Gastrocnemius medialis (tissue), 4 donors: ENCODE data around the gene PLCXD1.

ENCODE experiments used
- POLR2A ChIP-seq, 2 donors: fragments of 450-650 bp; IDR thresholded peaks; one replicate each; pipeline ENCODE4 v1.6.1; 2017; ENCODE audit warnings: antibody characterized with exemption in 2 of 2, mild to moderate bottlenecking in 2 of 2, moderate library complexity in 2 of 2
- TF ChIP-seq, protein P1 (sequence below), 5 experiments: fragments of 450-650 bp in 3 of 5; fragments of 200-600 bp in 2 of 5; sonication (generic) in 2 of 5; IDR thresholded peaks in 4 of 5; conservative IDR thresholded peaks in 1 of 5; 1 replicate in 4 of 5; 2 replicates in 1 of 5; pipeline ENCODE4 v1.5.1; 2016 to 2019; ENCODE audit warnings: antibody characterized with exemption in 5 of 5, mild to moderate bottlenecking in 3 of 5, moderate library complexity in 3 of 5

DNA sequence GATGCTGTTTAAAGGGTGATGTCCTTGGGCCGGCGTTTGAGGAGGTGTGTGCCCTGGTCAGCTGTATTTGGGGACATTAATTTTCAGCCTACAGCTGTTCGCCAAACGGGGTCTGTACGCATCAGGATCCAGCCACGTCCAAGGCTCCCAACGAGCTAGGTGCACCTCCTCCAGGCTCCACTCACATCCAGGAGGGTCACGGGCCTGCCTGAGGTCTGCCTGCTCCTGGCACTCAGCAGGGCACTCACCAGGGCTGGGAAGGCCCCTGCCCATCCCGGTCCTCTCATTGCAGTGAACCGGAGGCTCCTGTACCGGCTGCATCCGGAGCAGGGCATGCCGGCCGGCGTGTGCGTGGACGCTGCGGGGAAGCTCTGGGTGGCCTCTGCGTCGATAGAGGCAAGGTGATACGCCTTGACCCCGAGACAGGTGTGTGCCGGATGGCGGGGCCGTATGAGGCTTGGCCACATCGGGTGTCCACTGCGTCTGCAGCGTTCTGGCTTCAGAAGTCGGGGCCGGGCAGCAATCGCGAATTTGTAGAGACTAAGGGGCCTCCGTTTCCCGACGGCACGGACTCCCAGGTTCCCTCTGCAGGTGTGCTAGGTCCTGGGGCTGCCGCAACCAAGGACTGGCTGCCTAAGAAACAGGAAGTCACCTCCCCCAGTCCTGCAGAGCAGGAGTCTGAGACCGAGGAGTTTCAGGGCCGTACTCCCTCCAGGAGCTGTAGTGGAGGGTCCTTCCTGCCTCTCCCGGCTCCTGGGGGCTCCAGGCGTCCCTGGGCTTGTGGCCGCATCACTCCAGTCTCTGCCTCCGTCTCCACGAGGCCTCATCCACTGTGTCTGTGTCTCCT is 27.5 kb upstream of the PLCXD1 start:
- TF ChIP-seq, protein P1, sequence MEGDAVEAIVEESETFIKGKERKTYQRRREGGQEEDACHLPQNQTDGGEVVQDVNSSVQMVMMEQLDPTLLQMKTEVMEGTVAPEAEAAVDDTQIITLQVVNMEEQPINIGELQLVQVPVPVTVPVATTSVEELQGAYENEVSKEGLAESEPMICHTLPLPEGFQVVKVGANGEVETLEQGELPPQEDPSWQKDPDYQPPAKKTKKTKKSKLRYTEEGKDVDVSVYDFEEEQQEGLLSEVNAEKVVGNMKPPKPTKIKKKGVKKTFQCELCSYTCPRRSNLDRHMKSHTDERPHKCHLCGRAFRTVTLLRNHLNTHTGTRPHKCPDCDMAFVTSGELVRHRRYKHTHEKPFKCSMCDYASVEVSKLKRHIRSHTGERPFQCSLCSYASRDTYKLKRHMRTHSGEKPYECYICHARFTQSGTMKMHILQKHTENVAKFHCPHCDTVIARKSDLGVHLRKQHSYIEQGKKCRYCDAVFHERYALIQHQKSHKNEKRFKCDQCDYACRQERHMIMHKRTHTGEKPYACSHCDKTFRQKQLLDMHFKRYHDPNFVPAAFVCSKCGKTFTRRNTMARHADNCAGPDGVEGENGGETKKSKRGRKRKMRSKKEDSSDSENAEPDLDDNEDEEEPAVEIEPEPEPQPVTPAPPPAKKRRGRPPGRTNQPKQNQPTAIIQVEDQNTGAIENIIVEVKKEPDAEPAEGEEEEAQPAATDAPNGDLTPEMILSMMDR (IDR thresholded peaks at IDR 0.05 in 4 of 5, conservative IDR thresholded peaks at IDR 0.05 in 1 of 5) = no peak
- TF ChIP-seq POLR2A (IDR thresholded peaks at IDR 0.05) = no peak
